ENCODE measurements around the gene RORC. TPM values are rescaled to one million over a fixed set of nuclear protein-coding genes. Genes with fewer than 3 reads are reported as not detected.
"Not testable (repeated sequence)": the region's sequence is repeated elsewhere in the genome, so short reads cannot be mapped to it uniquely, and the experiment has no call there.

RORC gene
- polyA plus RNA-seq, 1 experiment, result not detected

- Histone ChIP-seq H3K9me3 (ENCODE audit: control insufficient read depth, insufficient read depth, low read length) (no peaks in the 10 kb centered on the region), H3K27me3 (ENCODE audit: control insufficient read depth, insufficient read depth, low read length) (peaks cover 26% of the 10 kb centered on the region), H3K4me3 (ENCODE audit: low read depth, low read length) (no peak overlapping the region), H3K27ac (ENCODE audit: low read depth, low read length) (no peak overlapping the region)
- DNase-seq (ENCODE audit: low read depth, low spot score), result no peak
- ChIA-PET CTCF (no interaction called here), POLR2A (no interaction called here)
- TF ChIP-seq CTCF (IDR thresholded peaks at IDR 0.05; ENCODE audit: low read depth, low read length), result no peak
These were observed 48.9 kb downstream of the RORC start for GRCh38 chr1:151782741-151783140.

GRCh38 chr1:151782026-151782425 is 49.6 kb downstream of the RORC start:
- H3K9me3 ChIP-seq (ENCODE audit: control insufficient read depth, insufficient read depth, low read length); H3K4me3 ChIP-seq (ENCODE audit: low read depth, low read length); CTCF ChIA-PET; H3K27ac ChIP-seq (ENCODE audit: low read depth, low read length); DNase-seq (ENCODE audit: low read depth, low spot score); POLR2A ChIA-PET: not testable (repeated sequence)
- H3K27me3 ChIP-seq (ENCODE audit: control insufficient read depth, insufficient read depth, low read length), result peaks cover 26% of the 10 kb centered on the region

GRCh38 chr1:151780736-151781135 is 50.9 kb downstream of the RORC start:
- POLR2A ChIA-PET; H3K4me3 ChIP-seq (ENCODE audit: low read depth, low read length); H3K9me3 ChIP-seq (ENCODE audit: control insufficient read depth, insufficient read depth, low read length); H3K27ac ChIP-seq (ENCODE audit: low read depth, low read length); DNase-seq (ENCODE audit: low read depth, low spot score): not testable (repeated sequence)
- CTCF ChIA-PET, result interaction anchor here (0.7 to 1.1 kb wide), 2 partner anchors 9 to 247 kb away, joined by 3 read pairs; no protein-coding TSS in a partner anchor
- peaks cover 19% of the 10 kb centered on the region for H3K27me3 ChIP-seq (ENCODE audit: control insufficient read depth, insufficient read depth, low read length)

GRCh38 chr1:151779852-151780251 is 51.8 kb downstream of the RORC start:
- ChIA-PET CTCF (no interaction called here), POLR2A (no interaction called here)
- no peak for DNase-seq (ENCODE audit: low read depth, low spot score)
- H3K9me3 ChIP-seq (ENCODE audit: control insufficient read depth, insufficient read depth, low read length), result no peaks in the 10 kb centered on the region
- peaks cover 19% of the 10 kb centered on the region for H3K27me3 ChIP-seq (ENCODE audit: control insufficient read depth, insufficient read depth, low read length)
- TF ChIP-seq CTCF (IDR thresholded peaks at IDR 0.05; ENCODE audit: low read depth, low read length), result no peak
- no peak overlapping the region for H3K4me3 ChIP-seq (ENCODE audit: low read depth, low read length)
- no peak overlapping the region for H3K27ac ChIP-seq (ENCODE audit: low read depth, low read length)

- Histone ChIP-seq H3K4me3 (ENCODE audit: low read depth, low read length) (no peak overlapping the region), H3K27ac (ENCODE audit: low read depth, low read length) (no peak overlapping the region), H3K9me3 (ENCODE audit: control insufficient read depth, insufficient read depth, low read length) (no peaks in the 10 kb centered on the region), H3K27me3 (ENCODE audit: control insufficient read depth, insufficient read depth, low read length) (peaks cover 6% of the 10 kb centered on the region)
- POLR2A ChIA-PET, result no interaction called here
- DNase-seq (ENCODE audit: low read depth, low spot score), result no peak
- TF ChIP-seq CTCF (IDR thresholded peaks at IDR 0.05; ENCODE audit: low read depth, low read length), result no peak
- CTCF ChIA-PET, result no interaction called here
These were observed 54.3 kb downstream of the RORC start for GRCh38 chr1:151777317-151777716.

GRCh38 chr1:151776665-151777062 is 54.9 kb downstream of the RORC start:
- Histone ChIP-seq H3K27me3 (ENCODE audit: control insufficient read depth, insufficient read depth, low read length) (peaks cover 4% of the 10 kb centered on the region), H3K4me3 (ENCODE audit: low read depth, low read length) (no peak overlapping the region), H3K9me3 (ENCODE audit: control insufficient read depth, insufficient read depth, low read length) (no peaks in the 10 kb centered on the region), H3K27ac (ENCODE audit: low read depth, low read length) (no peak overlapping the region)
- ChIA-PET POLR2A (no interaction called here), CTCF (no interaction called here)
- DNase-seq (ENCODE audit: low read depth, low spot score), result no peak
- no peak for TF ChIP-seq CTCF (IDR thresholded peaks at IDR 0.05; ENCODE audit: low read depth, low read length)
